OCI-LY1 (cell line): ENCODE data around the gene MACROD2.

Experiments used
- H2AFZ ChIP-seq: fragments of 200-600 bp; sonication (generic), shearing (Covaris generic); 2 replicates; pipeline ENCODE4 v1.6.0; 2014; ENCODE audit warnings: antibody characterized with exemption, mild to moderate bottlenecking, low read length
- H3F3A ChIP-seq: fragments of 200-600 bp; sonication (generic), shearing (Covaris generic); 2 replicates; pipeline ENCODE4 v1.6.0; 2014; ENCODE audit warnings: mild to moderate bottlenecking, antibody characterized with exemption, low read length, moderate library complexity; ENCODE audit not compliant: insufficient read depth
- H3K27ac ChIP-seq: fragments of 200-600 bp; sonication (generic); 2 replicates; pipeline ENCODE4 v1.5.1; 2014; ENCODE audit warnings: low read length, mixed run types, mild to moderate bottlenecking, low read depth; ENCODE audit not compliant: poor library complexity, severe bottlenecking
- H3K27me3 ChIP-seq: fragments of 200-600 bp; sonication (generic); 2 replicates; pipeline ENCODE4 v1.6.0; 2014; ENCODE audit warnings: antibody characterized with exemption, mild to moderate bottlenecking, low read length, moderate library complexity; ENCODE audit not compliant: insufficient read depth
- H3K36me3 ChIP-seq: fragments of 200-600 bp; sonication (generic); 2 replicates; pipeline ENCODE4 v1.6.1; 2014; ENCODE audit warnings: mild to moderate bottlenecking, antibody characterized with exemption, low read length, moderate library complexity, mixed read lengths; ENCODE audit not compliant: insufficient read depth
- H3K4me1 ChIP-seq: fragments of 200-600 bp; sonication (generic); 2 replicates; pipeline ENCODE4 v1.5.1; 2014; ENCODE audit warnings: mild to moderate bottlenecking, low read length, moderate library complexity; ENCODE audit not compliant: insufficient read depth, severe bottlenecking
- H3K4me2 ChIP-seq: fragments of 200-600 bp; sonication (generic), shearing (Covaris generic); 2 replicates; pipeline ENCODE4 v1.6.1; 2014; ENCODE audit warnings: low read length
- H3K4me3 ChIP-seq: fragments of 200-600 bp; sonication (generic); 2 replicates; pipeline ENCODE4 v1.5.1; 2014; ENCODE audit warnings: low read length, low read depth, mild to moderate bottlenecking, mixed read lengths; ENCODE audit not compliant: poor library complexity, severe bottlenecking
- H3K79me2 ChIP-seq: fragments of 200-600 bp; shearing (Covaris generic); 2 replicates; pipeline ENCODE4 v1.6.1; 2016; ENCODE audit warnings: mixed run types, low read length, mixed read lengths; ENCODE audit not compliant: insufficient read depth
- H3K9ac ChIP-seq: fragments of 200-600 bp; sonication (generic), shearing (Covaris generic); 2 replicates; pipeline ENCODE4 v1.6.1; 2014; ENCODE audit warnings: mild to moderate bottlenecking, low read length, mixed read lengths
- H3K9me2 ChIP-seq: fragments of 200-600 bp; sonication (generic), shearing (Covaris generic); 2 replicates; pipeline ENCODE4 v1.6.1; 2014; ENCODE audit warnings: low read depth, mild to moderate bottlenecking, low read length, mixed read lengths
- H3K9me3 ChIP-seq: fragments of 200-600 bp; shearing (Covaris generic); 2 replicates; pipeline ENCODE4 v1.6.1; 2014; ENCODE audit warnings: low read length, mixed read lengths
- H4K20me1 ChIP-seq: fragments of 200-600 bp; sonication (generic), shearing (Covaris generic); 2 replicates; pipeline ENCODE4 v1.6.0; 2016; ENCODE audit warnings: mild to moderate bottlenecking, low read length; ENCODE audit not compliant: insufficient read depth
- EZH2 ChIP-seq: fragments of 200-600 bp; sonication (generic), shearing (Covaris generic); IDR thresholded peaks from 2 replicates; pipeline ENCODE4 v1.8.0; 2017; ENCODE audit warnings: borderline replicate concordance, mixed run types, mild to moderate bottlenecking, antibody characterized with exemption, low read length, moderate library complexity, mixed read lengths
- TF ChIP-seq, protein P1 (sequence below): fragments of 200-600 bp; sonication (generic), shearing (Covaris generic); IDR thresholded peaks from 2 replicates; pipeline ENCODE4 v1.5.1; 2017; ENCODE audit warnings: mild to moderate bottlenecking, antibody characterized with exemption, low read length, moderate library complexity, mixed read lengths

MACROD2 gene

DNA sequence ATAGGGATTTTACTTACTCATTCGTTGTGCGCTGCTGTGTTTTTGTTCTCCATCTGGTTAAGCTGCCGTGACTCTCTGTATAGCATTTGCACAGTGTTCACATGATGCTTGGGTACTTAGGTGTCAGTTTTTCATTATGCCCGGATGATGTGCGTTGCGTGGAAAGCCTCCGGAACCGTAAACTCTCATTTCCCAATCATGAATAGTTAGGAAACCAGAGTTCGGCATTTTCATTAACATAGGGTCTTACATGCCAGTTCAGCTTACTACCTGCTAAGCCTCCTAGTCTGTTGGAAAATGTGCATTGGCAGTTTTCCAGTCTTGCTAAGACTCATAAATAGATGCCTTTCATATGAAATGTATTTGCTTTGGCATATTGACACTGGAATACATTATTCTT lies 825.5 kb downstream of the MACROD2 start:
- Histone ChIP-seq H3K79me2 (no peaks in the 10 kb centered on the region), H3K4me2 (no peak overlapping the region)

DNA sequence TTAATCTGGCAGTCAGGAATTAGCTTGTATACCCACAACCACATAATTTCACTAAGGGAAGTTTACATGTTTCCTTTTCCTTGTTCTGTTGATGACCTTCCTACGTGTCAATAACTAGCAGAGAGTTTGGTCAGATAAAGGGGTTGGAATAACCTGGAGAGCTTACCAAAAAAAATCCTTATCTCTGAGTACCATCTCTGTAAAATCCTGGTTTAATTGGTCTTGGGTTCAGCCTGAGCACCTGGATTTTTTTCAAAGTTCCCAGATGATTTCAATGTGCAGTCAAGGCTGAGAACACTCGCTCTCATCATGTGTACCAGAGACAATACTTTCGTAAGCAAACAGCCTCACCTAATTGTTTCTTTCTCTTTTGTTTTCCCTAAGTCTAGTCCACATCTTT lies 825.9 kb downstream of the MACROD2 start:
- Histone ChIP-seq H3K9me3 (no peaks in the 10 kb centered on the region), H4K20me1 (no peaks in the 10 kb centered on the region), H3K27ac (no peak overlapping the region), H3K4me2 (no peak overlapping the region), H3K36me3 (no peaks in the 10 kb centered on the region), H3K79me2 (no peaks in the 10 kb centered on the region), H3K4me3 (no peak overlapping the region), H3K9ac (no peak overlapping the region), H3F3A (no peaks in the 10 kb centered on the region), H3K4me1 (no peaks in the 10 kb centered on the region), H2AFZ (no peak overlapping the region), H3K9me2 (no peaks in the 10 kb centered on the region), H3K27me3 (no peaks in the 10 kb centered on the region)
- TF ChIP-seq, protein P1, sequence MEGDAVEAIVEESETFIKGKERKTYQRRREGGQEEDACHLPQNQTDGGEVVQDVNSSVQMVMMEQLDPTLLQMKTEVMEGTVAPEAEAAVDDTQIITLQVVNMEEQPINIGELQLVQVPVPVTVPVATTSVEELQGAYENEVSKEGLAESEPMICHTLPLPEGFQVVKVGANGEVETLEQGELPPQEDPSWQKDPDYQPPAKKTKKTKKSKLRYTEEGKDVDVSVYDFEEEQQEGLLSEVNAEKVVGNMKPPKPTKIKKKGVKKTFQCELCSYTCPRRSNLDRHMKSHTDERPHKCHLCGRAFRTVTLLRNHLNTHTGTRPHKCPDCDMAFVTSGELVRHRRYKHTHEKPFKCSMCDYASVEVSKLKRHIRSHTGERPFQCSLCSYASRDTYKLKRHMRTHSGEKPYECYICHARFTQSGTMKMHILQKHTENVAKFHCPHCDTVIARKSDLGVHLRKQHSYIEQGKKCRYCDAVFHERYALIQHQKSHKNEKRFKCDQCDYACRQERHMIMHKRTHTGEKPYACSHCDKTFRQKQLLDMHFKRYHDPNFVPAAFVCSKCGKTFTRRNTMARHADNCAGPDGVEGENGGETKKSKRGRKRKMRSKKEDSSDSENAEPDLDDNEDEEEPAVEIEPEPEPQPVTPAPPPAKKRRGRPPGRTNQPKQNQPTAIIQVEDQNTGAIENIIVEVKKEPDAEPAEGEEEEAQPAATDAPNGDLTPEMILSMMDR: no peak
- TF ChIP-seq EZH2: no peak

More for the DNA sequence above, 825.5 kb downstream of the MACROD2 start:
- Histone ChIP-seq H3K9ac (no peak overlapping the region), H3K9me2 (no peaks in the 10 kb centered on the region), H4K20me1 (no peaks in the 10 kb centered on the region), H3K27ac (no peak overlapping the region), H3K4me1 (no peaks in the 10 kb centered on the region), H2AFZ (no peak overlapping the region), H3K9me3 (no peaks in the 10 kb centered on the region), H3K36me3 (no peaks in the 10 kb centered on the region), H3F3A (no peaks in the 10 kb centered on the region), H3K27me3 (no peaks in the 10 kb centered on the region), H3K4me3 (no peak overlapping the region)
- TF ChIP-seq, protein P1: no peak
- TF ChIP-seq EZH2: no peak

- no peaks in the 10 kb centered on the region for H3K9me2 ChIP-seq
- no peaks in the 10 kb centered on the region for H3K9me3 ChIP-seq
- H3K4me3 ChIP-seq: no peak overlapping the region
- no peaks in the 10 kb centered on the region for H3K79me2 ChIP-seq
- no peaks in the 10 kb centered on the region for H3K36me3 ChIP-seq
- no peak overlapping the region for H3K9ac ChIP-seq
- H3K27ac ChIP-seq: no peak overlapping the region
- no peaks in the 10 kb centered on the region for H4K20me1 ChIP-seq
- H3K27me3 ChIP-seq: no peaks in the 10 kb centered on the region
- no peak overlapping the region for H2AFZ ChIP-seq
- TF ChIP-seq, protein P1: no peak
- no peak for TF ChIP-seq EZH2
- no peaks in the 10 kb centered on the region for H3K4me1 ChIP-seq
- no peak overlapping the region for H3K4me2 ChIP-seq
- no peaks in the 10 kb centered on the region for H3F3A ChIP-seq
Observed at GRCh38 chr20:14824996-14825395, 829.7 kb downstream of the MACROD2 start.
